NCI-H1436 (cell line): ENCODE measurements around the gene CCDC197.

Experiments
- DNase-seq: peaks from one replicate; lab custom pipeline; 2025; lab: John Stamatoyannopoulos, UW

Gene CCDC197

DNA sequence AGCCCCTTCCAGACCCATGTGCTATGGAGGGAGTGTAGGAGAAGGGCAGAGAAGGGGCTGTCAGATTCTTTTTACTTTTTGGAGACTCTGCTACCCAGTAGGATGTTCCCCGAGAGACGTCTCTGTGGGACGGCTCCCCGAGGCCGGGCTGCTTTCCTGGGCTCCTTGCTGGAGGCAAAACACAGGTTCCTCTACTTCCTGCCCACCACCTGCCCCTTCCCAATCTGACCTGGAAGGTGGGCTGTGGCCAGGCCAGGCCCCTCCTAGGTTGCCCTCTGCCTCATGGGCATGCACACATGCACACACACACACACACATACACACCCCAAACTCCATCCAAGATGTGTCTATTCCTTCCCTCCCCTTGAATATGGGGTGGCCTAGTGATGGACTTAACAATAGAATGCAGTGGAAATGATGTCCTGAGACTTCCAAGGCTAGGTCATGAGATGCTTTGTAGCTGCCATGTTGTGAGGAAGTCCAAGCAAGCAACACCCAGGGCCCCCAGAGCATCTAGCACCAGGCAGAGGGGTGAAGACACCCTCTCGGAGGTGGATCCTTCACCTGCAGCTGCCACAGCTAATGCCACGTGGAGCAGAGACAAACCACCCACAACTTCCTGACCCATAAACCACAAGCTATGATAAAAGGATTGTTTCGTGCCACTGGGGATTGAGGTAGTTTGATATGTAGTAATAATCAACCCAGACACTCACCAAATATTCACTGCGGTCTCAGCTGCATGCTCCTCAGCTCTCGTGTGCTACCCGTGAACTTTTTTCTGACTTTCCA lies 19.1 kb upstream of the CCDC197 start:
- no peak for DNase-seq

DNA sequence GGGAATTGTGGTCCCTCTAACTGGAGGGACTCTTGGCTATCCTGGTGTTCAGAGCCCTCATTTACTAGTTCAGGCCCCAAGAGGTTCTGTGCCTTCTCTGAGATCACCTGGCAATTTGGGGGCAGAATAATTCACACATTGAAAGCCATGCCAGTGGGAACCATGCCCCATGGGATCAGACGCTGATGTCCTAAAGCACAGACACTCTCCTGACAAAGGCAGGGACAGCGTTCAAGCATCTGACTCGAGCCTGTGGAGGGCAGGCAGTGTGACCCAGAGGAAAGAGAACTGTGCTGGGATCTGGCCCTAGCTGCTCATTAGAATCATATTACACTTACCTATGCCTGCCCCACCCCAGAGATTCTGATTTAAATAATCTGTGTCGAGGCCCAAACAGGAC lies 18.4 kb upstream of the CCDC197 start:
- DNase-seq, result no peak

DNA sequence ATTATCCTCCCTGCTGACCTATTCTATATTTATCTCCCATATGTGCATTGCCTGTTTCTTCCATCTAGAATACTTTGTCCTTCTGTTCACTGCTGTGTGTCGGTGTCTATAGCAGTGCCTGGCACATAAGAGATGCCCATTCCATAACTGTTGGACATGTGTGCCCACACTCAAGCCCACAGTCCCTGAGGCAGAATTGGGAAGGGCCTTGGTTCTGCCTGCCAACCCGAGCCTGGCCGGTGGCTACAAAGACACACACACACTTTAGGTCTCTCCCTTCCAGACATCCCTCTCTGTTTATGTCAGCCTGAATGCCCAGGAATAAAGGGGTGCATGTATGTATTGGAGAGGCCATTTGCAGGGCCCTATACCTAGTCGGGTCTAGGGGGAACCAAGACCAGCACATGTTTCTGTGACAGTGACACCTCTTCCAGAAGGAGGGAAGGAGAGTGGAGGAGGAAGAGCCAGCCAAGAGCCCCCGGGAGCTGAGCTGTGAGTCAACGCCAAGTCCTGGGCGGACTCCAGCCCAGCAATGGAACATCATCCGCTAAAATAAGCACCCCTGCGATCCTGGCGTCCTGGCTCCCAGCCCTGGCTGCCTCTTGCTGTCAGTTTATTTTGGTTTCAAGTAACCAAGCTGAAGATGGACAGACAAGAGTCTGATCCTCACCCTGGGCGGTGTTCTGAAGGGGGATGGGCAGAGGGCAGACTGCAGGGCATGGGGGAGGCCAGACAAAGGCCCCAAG lies 16.5 kb upstream of the CCDC197 start:
- no peak for DNase-seq

DNA sequence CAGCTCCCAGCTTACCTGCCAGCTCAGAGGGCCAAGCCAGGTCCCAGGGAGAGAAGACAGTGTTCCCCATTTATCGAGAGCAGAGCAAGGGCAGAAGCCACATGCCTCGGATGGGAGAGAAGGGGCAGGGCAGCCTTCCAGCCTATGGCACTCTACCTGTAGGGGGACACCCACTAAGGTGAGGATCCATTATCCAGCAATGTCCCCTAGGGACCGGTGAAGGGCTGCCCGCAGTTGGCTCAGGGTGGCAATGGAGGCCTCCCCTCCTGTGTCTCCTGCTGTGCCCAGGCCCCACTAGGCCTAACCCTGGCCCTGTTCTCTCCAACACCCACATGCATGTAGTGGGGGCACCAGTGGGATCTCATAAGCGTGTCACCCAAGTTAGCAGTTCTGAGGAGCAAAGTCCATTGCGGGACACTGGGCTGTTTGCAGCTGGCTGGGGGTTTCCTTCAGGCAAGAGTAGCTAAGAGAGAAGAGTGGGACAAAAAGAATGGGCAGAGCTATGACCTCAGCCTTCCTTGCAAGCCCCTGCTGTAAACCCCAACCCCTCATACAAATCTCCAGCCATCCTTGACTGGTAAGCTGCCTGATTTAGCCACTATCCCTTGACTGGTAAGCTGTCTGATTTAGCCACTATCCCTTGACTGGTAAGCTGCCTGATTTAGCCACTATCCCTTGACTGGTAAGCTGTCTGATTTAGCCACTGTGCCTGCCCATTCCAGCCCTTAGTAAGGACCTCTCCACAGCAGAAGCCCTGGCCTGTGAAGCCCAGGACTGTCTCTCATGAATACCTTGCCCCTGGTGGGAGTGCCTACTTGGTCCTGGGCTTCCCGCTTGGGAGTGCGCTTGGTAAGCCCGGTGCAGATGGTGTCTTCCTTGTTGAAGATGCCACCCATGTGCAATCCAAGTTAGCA lies 15.5 kb upstream of the CCDC197 start:
- DNase-seq, result no peak

DNA sequence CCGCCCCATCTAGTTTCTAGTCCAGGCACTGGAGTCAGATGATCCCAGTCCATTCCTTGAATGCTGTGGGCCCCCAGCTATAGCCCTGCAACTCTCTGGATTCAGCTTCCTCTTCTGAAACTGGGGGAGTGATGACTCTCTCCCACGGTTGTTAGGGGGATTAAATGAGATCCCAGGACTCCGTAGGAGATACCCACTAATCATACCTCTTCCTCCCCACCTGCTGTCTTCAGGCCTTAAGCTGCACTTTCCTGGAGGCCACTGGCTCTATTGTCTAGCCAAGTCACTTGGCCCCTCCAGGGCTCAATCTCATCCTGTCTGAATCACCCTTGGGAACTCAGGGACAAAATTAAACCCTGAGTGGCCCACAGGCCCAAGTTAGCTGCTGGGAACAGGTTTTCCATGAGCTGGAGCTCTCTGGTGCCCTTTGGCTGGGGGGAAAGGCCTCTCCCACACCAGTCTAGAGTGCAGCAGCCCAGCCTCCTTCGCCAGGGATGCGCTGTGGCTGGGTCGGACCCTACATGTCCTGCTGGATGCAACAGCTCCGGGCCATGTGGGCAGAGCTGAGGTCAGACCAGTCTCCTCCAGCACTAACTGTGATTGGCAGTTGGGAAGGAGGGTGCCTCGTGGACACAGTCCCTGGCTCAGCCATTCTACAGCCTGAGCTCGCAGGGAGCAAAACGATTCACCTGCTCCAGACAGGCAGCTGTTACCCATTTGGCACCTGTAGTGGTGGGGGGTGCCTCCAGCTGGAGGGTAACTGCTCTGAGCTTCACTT lies 14.7 kb upstream of the CCDC197 start:
- DNase-seq, result no peak

DNA sequence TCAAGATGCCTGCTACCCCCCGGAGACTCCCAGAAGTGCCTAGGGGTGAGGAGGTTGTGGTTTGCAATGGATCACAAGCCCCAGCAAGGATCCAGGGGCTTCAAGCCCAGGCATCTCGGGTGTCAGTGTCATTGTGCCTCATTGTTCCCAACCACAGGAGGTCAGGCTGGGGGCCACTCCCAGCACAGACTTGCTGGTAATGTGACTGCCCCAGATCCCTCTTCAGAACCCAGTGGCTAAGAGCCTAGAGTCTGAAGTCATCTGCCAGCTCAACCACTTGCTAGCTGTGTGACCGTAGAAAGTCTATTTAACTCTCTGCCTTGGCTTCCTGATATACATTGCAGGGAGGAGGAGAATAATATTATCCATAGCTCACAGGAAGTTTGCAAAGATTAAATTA lies 13.0 kb upstream of the CCDC197 start:
- no peak for DNase-seq

DNA sequence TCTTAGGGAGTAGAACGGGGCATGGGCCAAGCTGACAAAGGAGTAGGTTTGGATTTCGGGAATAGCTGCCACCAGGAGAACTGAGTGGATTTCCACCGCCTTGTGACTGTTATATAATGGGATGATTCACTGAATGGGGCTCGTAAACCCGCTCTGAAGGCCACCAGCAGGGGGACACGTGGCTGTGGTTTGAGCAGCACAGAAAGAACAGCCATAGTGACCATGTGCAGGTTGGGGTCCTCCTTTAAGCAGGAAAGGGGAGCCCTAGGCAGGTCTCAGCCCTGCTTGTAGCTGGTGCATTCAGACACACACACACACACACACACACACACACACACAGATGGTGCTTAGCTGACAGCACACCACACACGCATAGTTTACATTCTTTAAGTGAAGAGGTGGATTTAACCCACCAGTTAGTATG lies 12.1 kb upstream of the CCDC197 start:
- no peak for DNase-seq

DNA sequence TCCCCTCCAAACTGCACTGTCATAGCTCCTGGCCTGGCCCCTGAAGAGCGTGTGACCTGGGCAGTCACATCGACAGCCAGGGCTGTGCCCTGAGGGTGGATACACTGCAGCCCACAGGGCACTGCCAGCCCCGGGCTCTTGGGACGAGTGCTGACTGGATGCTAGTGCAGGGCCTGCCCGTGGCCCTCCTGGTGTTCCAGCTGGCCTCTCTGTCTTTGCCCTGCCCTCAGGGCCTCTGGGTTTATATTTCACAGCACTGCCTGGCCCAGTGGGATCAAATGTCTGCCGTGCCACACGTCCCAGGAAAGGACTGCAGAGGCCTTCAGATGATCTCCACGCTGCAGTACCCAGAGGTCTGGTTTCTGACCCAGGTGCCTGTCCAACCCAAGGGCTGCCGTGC lies 10.1 kb upstream of the CCDC197 start:
- no peak for DNase-seq

DNA sequence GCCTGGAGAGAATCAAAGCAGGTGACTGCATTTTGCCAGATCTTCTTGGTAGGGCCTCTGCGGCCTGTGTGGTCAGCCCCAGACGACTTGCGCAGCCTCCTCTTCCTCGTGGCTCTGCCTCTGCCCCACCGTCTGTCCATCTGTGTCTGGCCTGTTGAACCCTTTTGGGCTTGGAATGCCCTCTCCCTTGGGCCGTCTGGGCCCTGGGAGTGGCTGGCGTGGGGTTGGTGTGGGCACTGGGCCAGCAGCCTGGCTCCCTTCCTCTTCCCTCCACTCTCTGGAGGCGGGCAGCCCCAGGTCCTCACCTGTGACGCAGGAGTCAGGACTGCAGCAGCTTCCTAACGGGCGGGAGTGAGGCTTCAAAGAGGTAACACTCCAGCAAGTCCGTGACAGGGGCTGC lies 9.7 kb upstream of the CCDC197 start:
- no peak for DNase-seq

DNA sequence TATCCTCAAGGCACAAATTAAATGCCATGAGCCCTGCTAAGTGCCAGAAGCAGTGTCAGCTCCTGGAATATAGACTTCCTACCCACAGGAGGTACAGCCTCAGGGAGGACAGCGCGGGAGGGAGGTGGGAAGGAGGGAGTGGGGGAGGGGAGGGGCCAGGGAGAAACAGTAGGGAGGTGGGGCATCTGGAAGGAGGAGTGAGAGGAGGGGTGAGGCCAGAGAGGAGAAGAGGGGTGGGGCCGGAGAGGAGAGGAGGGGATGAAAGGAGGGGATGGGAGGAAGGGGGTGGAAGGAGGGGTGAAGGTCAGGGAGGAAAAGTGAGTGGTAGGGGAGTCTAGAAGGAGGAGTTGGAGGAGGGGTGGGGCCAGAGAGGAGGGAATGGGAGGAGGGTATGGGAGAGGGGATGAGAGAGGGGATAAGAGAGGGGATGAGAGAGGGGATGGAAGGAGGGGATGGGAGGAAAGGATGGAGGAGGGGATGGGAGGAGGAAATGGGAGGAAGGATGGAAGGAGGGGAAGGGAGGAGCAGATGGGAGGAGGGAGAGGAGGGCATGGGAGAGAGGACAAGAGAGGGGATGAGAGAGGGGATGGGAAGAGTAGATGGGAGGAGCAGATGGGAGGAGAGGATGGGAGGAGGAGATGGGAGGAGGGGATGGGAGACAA lies 9.2 kb upstream of the CCDC197 start:
- no peak for DNase-seq

DNA sequence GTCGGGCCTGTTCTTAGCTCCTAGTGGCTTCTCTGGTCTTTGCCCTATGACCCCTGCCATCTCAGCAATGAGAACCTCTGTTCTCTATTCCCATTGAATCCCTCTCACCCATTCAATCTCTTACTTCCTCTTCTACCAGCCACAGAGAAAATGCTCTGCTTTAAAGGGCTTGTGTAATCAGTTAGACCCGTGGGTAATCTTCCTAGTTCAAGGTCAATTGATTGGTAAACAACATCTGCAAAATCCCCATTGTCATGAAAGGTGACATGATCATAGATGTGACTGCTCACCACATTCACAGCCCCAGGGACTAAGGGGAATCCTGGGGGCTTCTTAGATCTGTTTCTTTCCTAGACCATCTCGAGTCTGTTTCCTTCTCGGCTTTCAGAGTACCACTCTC lies 7.2 kb upstream of the CCDC197 start:
- no peak for DNase-seq

DNA sequence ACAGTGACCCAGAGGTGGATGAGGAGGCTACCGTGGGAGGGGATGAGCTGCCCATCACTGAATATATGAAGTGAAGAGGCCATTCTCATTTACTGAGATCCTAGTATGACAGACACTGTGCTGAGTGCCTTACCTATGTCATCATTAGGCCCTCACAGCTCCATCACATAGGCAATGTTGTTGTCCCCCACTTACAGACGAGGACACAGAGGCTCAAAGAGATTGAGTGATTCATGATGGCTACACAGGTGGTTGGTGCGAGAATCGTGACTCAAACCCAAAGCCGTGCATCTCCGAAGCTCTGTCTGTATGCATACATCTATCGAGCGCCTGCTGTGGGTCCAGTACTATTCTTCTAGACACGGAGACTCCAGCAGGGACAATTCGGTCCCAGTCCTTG lies 5.9 kb upstream of the CCDC197 start:
- DNase-seq, result no peak

DNA sequence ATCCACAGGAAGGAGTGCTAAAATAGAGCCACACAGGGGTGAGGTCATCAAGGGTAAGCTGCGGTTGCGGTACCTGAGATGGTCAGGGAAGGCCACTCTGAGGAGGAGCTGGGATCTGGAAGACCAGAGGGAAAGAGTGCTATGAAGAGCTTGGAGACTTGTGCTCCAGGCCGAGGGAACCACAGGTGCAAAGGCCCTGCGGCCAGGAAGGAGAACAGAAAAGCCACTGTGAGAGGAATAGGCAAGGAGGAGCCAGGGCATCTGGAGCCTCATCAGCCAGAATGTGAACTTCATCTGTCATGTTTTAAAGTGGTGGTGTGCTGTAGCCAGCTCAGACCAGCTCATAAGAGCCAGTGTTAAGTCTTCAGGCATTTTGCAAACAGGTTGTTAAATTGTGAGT lies 5.5 kb upstream of the CCDC197 start:
- DNase-seq, result no peak

DNA sequence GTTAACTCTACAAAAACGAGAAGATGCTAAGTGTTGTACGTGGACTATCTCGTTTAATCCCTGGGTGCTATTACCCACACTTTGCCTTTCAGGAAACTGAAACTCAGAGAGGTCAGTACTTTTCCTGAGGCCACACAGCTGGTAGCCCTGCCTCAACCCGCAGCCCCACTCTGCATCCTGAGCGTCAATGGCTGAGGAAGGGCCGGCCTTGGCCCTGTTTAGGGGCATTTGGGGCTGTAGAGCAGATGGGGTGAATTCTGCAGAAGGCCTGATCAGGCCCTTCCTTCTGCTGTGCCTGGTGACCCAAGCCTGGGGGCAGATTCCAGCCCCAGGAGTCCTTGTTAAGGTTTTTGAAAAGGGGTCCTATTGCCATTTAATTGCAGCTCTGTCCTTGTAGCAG lies 3.7 kb upstream of the CCDC197 start:
- no peak for DNase-seq

DNA sequence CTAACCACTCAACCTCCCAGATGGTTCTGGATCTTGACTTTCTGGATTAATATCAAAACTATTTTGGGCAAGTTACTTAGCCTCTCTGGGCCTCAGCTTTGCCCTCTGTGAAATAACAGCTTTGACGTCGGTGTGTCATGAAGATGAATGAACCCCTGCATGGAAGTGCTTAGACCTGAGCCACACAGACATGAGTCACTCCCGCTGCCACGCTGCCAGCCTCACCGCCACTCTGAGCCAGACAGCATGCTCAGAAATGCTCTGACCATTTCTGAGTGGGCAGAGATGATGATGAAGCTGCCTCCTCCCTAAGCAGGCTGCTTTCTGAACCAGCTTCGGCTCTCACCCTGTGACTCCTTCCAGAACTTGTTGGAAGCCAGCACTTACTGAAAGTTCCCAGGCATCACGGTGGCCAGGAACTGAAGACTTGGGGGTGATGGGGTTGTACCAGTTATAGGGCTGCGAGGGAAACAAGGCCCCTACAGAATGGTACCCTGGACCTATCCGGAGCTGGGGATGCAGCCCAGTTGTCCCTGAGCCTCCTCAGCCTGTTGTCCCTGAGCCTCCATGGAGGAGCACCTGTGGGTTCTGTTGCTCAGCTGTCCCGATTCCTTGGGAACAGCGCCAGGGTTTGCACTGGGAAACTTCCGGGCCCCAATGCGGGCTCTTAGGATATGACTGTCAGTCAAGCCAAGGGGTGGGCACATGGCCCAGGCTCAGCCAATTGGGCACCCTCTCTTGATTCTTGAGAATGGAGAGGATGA lies 2.0 kb upstream of the CCDC197 start:
- DNase-seq, result no peak

DNA sequence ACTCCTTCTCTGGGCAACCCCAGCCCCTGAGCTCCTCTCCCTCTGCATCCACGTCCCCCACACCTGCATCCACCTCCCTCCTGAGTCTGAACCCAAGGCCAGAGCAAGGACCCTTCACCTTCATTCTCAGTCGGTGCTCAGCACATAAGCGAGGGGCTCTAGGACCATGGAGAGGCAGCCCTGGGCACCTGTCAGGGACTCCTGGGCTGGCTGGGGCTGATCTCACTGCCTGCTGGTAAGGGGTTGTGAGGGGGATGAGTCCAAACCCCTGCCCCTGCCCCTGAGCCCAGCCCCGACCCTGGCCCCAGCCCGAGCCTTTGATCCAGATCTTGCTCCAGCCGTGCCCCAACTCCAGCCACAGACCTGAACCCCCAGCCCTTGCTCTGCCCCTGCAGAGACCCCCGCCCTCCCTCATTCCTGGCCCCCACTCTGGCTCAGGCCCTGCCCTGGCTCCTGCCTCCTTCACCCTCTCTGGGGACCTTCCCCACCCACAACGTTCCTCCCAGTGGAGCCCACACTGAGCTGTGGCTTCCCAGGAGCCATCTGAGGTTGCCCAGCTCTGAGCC lies 888 bp upstream of the CCDC197 start:
- DNase-seq, result no peak

DNA sequence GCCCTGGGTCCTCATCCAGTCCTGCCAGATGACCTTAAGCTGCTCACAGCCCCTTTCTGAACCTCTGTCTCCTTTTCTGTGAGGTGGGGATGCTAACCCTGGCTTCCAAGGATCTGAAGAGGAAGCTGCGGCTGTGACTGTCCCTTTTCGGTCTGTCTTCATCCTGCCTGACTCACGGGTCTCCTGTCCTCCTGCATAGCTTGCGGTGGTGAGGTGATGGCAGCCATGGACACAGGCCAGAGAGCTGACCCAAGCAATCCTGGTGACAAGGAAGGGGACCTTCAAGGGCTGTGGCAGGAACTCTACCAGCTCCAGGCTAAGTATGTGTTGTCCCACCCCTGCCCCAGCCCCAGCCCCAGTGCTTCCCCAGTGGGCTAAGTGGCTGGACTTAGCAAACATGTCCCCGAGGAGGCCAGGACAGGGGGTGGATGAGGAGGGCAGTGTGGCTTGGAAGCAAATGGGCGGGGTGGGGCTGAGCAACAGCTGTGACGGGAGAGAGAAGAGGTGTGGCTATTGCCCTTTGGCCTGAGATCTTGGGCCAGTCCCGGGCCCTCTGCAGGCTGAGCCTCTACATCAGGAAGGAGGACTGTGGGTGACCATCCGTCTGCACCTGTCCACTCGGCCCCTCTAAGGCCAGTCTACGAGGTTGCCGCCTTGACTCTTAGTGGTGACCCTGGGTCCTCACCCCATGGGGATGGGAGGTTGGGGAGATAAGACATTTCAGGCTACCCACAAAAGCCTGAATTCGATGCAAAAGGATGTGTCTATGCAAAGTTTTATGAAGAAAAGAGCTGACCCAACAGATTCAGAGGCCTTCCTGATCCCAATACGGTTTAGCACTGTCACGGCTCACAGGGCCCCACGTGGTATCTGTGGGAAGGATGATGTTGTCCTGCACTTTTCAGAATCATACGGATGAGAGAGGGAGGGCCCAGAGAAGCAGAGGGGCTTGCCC lies 1.1 kb downstream of the CCDC197 start:
- no peak for DNase-seq

DNA sequence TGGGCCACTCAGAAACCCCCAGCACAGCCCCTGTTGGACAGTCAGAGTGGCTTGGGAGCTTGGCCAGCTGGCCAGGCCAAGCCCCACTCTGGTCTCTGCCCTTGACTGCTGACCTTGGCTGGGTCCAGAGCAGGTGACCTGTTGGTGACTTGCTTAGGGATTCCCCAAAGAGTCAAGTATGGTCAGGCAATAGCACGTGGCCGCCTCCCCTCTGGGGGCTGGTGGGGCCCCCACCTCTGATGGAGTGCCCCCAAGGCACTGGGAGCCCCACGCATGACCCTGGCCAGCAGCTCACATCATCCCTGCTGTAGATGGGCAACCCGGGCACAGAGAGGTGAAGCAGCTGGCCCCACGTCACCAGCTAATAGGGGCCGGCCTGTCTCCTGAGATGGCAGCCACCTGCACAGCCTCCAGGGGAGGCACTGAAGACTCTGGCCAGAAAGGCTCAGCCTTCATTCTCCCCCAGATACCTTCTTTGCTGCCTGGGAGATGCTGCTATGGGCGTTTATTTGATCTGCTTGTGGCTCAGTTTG lies 1.8 kb downstream of the CCDC197 start:
- no peak for DNase-seq

DNA sequence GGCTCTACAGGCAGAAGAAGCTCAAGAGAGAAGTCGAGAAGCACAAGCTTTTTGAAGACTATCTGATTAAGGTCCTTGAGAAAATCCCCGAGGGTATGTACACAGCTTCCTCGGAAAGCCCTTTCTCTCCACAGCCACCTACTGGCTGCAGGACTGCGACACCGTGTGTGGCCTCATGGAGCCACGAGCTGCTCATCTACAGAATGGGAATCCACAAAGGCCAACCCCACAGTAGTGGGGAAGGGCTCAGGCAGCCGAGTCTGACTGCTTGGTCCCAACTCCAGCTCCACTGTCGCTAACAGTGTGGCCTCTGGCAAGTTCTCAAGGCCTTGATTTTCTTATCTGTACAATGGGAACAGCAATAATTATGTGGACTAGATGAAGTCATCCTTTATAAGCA lies 2.5 kb downstream of the CCDC197 start:
- no peak for DNase-seq
